Endothelial cell of umbilical vein (primary cell): ENCODE results near the gene FZD8. TPM values are rescaled to one million over a fixed set of nuclear protein-coding genes. Genes with fewer than 3 reads are reported as not detected.

ENCODE experiments used
- BruUV-seq: library from RNA; stranded (reverse); fragments of 400-500 nt; replicated peaks from 2 replicates; lab custom pipeline; 2021; lab: Mats Ljungman, UMichigan
- CTCF ChIA-PET: fragments of 300-600, 350-600 bp; sonication (Branson Sonifier 250); formaldehyde crosslinking; loops from one replicate; lab custom pipeline; 2021; ENCODE audit warnings: antibody characterized with exemption, inconsistent platforms; lab: Charles Lee
- POLR2A ChIA-PET: fragments of 300-600, 350-600 bp; sonication (Branson Sonifier 250); formaldehyde crosslinking; loops from one replicate; lab custom pipeline; 2021; ENCODE audit warnings: antibody characterized with exemption, inconsistent platforms; lab: Charles Lee
- DNase-seq: peaks from one replicate; pipeline ENCODE4 v3.0.0-alpha.2; 2011; ENCODE audit warnings: low read depth, low spot score
- FAIRE-seq: peaks from 2 replicates; lab custom pipeline; 2011; peaks lifted over from hg19 to GRCh38; lab: Jason Lieb, UNC
- H2AFZ ChIP-seq: 2 replicates; pipeline ENCODE4 v1.6.0; 2012; ENCODE audit warnings: low read depth, low read length, control low read depth, inconsistent platforms
- H3K27ac ChIP-seq: 2 replicates; pipeline ENCODE4 v1.5.1; 2011; ENCODE audit warnings: low read depth, mild to moderate bottlenecking, control low read depth, low read length, moderate library complexity; ENCODE audit not compliant: insufficient read depth
- H3K27me3 ChIP-seq, 2 experiments: 2 replicates each; pipeline versions ENCODE4 v1.6.0 to v1.6.1; 2011; ENCODE audit warnings: low read length in 2 of 2, mixed read lengths in 1 of 2; ENCODE audit not compliant: control insufficient read depth in 2 of 2, insufficient read depth in 2 of 2
- H3K36me3 ChIP-seq, 2 experiments: 2 replicates in 1 of 2; 3 replicates in 1 of 2; pipeline ENCODE4 v1.5.1; 2011; ENCODE audit warnings: low read length in 2 of 2, mild to moderate bottlenecking in 1 of 2, moderate library complexity in 1 of 2; ENCODE audit not compliant: control insufficient read depth in 2 of 2, insufficient read depth in 2 of 2; ENCODE audit errors: extremely low read depth in 1 of 2
- H3K4me1 ChIP-seq: 3 replicates; pipeline ENCODE4 v1.5.1; 2011; ENCODE audit warnings: mild to moderate bottlenecking, low read length; ENCODE audit not compliant: control insufficient read depth, insufficient read depth; ENCODE audit errors: extremely low read depth
- H3K4me2 ChIP-seq: 2 replicates; pipeline ENCODE4 v1.6.1; 2011; ENCODE audit warnings: low read length, control low read depth, mixed read lengths; ENCODE audit not compliant: insufficient read depth
- H3K4me3 ChIP-seq, 3 experiments: fragments of 200-600 bp in 1 of 3; sonication (generic), shearing (Covaris generic) in 1 of 3; replicated peaks in 1 of 3; 2 replicates each; pipeline ENCODE4 v1.5.1; 2011 to 2016; ENCODE audit warnings: control low read depth in 3 of 3, low read length in 3 of 3, mild to moderate bottlenecking in 2 of 3, inconsistent platforms in 1 of 3, low read depth in 1 of 3, moderate library complexity in 1 of 3; ENCODE audit not compliant: insufficient read depth in 1 of 3
- H3K79me2 ChIP-seq: 2 replicates; pipeline ENCODE4 v1.6.0; 2012; ENCODE audit warnings: low read length, inconsistent platforms; ENCODE audit not compliant: control insufficient read depth, insufficient read depth
- H3K9ac ChIP-seq: replicated peaks from 2 replicates; pipeline ENCODE3; 2011; ENCODE audit warnings: low read length, control low read depth; ENCODE audit not compliant: insufficient read depth; ENCODE audit errors: extremely low read depth
- H3K9me1 ChIP-seq: replicated peaks from 3 replicates; pipeline ENCODE4 v1.6.0; 2011; ENCODE audit warnings: mild to moderate bottlenecking, low read length; ENCODE audit not compliant: control insufficient read depth, insufficient read depth; ENCODE audit errors: extremely low read depth
- H3K9me3 ChIP-seq: replicated peaks from 2 replicates; pipeline ENCODE4 v1.5.1; 2012; ENCODE audit warnings: low read length, inconsistent platforms; ENCODE audit not compliant: control insufficient read depth, insufficient read depth
- H4K20me1 ChIP-seq: replicated peaks from 2 replicates; pipeline ENCODE3; 2011; ENCODE audit warnings: mild to moderate bottlenecking, low read length; ENCODE audit not compliant: control insufficient read depth, insufficient read depth; ENCODE audit errors: extremely low read depth
- EZH2 ChIP-seq: IDR thresholded peaks from 2 replicates; pipeline ENCODE4 v1.6.1; 2012; ENCODE audit warnings: borderline replicate concordance, low read depth, mild to moderate bottlenecking, moderate library complexity, low read length, inconsistent platforms; ENCODE audit not compliant: severe bottlenecking
- FOS ChIP-seq: IDR thresholded peaks from 2 replicates; pipeline ENCODE4 v1.6.1; 2011; ENCODE audit warnings: mild to moderate bottlenecking, low read length, moderate library complexity, borderline replicate concordance; ENCODE audit not compliant: insufficient read depth
- GATA2 ChIP-seq: IDR thresholded peaks from 2 replicates; pipeline ENCODE4 v1.7.0; 2011; ENCODE audit warnings: low read depth, mild to moderate bottlenecking, moderate library complexity, mixed read lengths, low read length; ENCODE audit not compliant: insufficient read length, insufficient read depth
- JUN ChIP-seq: IDR thresholded peaks from 2 replicates; pipeline ENCODE4 v1.6.1; 2011; ENCODE audit warnings: borderline replicate concordance, low read depth; ENCODE audit not compliant: insufficient read length, insufficient read depth
- MAX ChIP-seq: IDR thresholded peaks from 2 replicates; pipeline ENCODE4 v1.6.1; 2011; ENCODE audit not compliant: insufficient read depth, insufficient read length
- MYC ChIP-seq: IDR thresholded peaks from one replicate; pipeline ENCODE4 v1.6.1; 2011; ENCODE audit warnings: mild to moderate bottlenecking, low read depth, low read length
- POLR2A ChIP-seq: IDR thresholded peaks from 2 replicates; pipeline ENCODE4 v1.6.1; 2012; ENCODE audit warnings: low read depth, mild to moderate bottlenecking, control low read depth, low read length
- POLR2AphosphoS5 ChIP-seq: IDR thresholded peaks from 2 replicates; pipeline ENCODE4 v1.6.1; 2012; ENCODE audit warnings: low read depth, mild to moderate bottlenecking, control low read depth, low read length, moderate library complexity; ENCODE audit not compliant: insufficient read depth
- dilution Hi-C: fragments of 300-500 bp; cut with MboI; formaldehyde crosslinking; loops from one replicate; pipeline ENCODE4 v1.15.0; 2019; ENCODE audit warnings: low sequenced_read_pairs; ENCODE audit not compliant: extremely low pct_ligation_motif_present
- intact Hi-C: fragments of 100-400 bp; cut with micrococcal nuclease; formaldehyde crosslinking; loops from one replicate; pipeline ENCODE4 v1.10.0; 2022
- polyA plus RNA-seq, 4 experiments: library from polyadenylated mRNA; depleted of rRNA in 3 of 4; stranded (reverse) in 3 of 4; unstranded in 1 of 4; fragments of >200 nt; gene quantifications; 2 replicates each; pipeline versions ENCODE4 v1.2.1 to v1.2.3, GENCODE V29; 2011 to 2012; ENCODE audit warnings: missing spikeins in 1 of 4
- total RNA-seq: library from RNA; stranded (reverse); gene quantifications from 2 replicates; pipeline ENCODE4 v1.2.3, GENCODE V29; 2021
- TF ChIP-seq, protein P1 (sequence below), 2 donors: IDR thresholded peaks; 1 replicate in 1 of 2; 2 replicates in 1 of 2; pipeline ENCODE4 v1.5.1; 2011; ENCODE audit warnings: low read length in 2 of 2, mild to moderate bottlenecking in 2 of 2, moderate library complexity in 2 of 2, control low read depth in 1 of 2, inconsistent platforms in 1 of 2, low read depth in 1 of 2; ENCODE audit not compliant: insufficient read depth in 1 of 2; ENCODE audit errors: extremely low read depth in 1 of 2

Gene FZD8
- total and polyA plus RNA-seq, 2 donors (not counting 3 experiments of a cell fraction or from before 2014, with no cell fraction given) = 6.2 to 11.1 TPM

- no peaks in the 10 kb centered on the region for H3K9me3 ChIP-seq
- no peak overlapping the region for H3K4me2 ChIP-seq
- no TSS peak for BruUV-seq
- dilution Hi-C loops (no loop called here), intact Hi-C loops (no loop called here)
- no peaks in the 10 kb centered on the region for H3K36me3 ChIP-seq
- no peak overlapping the region for H3K9ac ChIP-seq
- H3K9me1 ChIP-seq = no peaks in the 10 kb centered on the region
- no peaks in the 10 kb centered on the region for H3K27me3 ChIP-seq
- no peaks in the 10 kb centered on the region for H3K79me2 ChIP-seq
- no peak for TF ChIP-seq POLR2AphosphoS5
- no peak for TF ChIP-seq MAX
- TF ChIP-seq POLR2A = no peak
- no peak for TF ChIP-seq JUN
- no peak for TF ChIP-seq FOS
- no peak for TF ChIP-seq GATA2
- TF ChIP-seq EZH2 = no peak
- TF ChIP-seq MYC = no peak
- TF ChIP-seq, protein P1, sequence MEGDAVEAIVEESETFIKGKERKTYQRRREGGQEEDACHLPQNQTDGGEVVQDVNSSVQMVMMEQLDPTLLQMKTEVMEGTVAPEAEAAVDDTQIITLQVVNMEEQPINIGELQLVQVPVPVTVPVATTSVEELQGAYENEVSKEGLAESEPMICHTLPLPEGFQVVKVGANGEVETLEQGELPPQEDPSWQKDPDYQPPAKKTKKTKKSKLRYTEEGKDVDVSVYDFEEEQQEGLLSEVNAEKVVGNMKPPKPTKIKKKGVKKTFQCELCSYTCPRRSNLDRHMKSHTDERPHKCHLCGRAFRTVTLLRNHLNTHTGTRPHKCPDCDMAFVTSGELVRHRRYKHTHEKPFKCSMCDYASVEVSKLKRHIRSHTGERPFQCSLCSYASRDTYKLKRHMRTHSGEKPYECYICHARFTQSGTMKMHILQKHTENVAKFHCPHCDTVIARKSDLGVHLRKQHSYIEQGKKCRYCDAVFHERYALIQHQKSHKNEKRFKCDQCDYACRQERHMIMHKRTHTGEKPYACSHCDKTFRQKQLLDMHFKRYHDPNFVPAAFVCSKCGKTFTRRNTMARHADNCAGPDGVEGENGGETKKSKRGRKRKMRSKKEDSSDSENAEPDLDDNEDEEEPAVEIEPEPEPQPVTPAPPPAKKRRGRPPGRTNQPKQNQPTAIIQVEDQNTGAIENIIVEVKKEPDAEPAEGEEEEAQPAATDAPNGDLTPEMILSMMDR (IDR thresholded peaks at IDR 0.05; ENCODE audit: extremely low read depth in 1 of 2, insufficient read depth in 1 of 2, low read depth in 1 of 2, low read length in 2 of 2) = no peak
- FAIRE-seq = no peak
- no peak for DNase-seq
- ChIA-PET CTCF (interaction anchor here (1.4 kb wide), 1 partner anchor 1095 kb away, joined by 4 read pairs; no protein-coding TSS in a partner anchor), POLR2A (no interaction called here)
- no peaks in the 10 kb centered on the region for H4K20me1 ChIP-seq
- H2AFZ ChIP-seq = no peak overlapping the region
- no peak overlapping the region for H3K27ac ChIP-seq
- no peaks in the 10 kb centered on the region for H3K4me1 ChIP-seq
- no peak overlapping the region for H3K4me3 ChIP-seq
These were observed 42.5 kb upstream of the FZD8 start for GRCh38 chr10:35684586-35684985.
